ENCODE results near the gene KCNQ1.

KCNQ1 gene

DNA sequence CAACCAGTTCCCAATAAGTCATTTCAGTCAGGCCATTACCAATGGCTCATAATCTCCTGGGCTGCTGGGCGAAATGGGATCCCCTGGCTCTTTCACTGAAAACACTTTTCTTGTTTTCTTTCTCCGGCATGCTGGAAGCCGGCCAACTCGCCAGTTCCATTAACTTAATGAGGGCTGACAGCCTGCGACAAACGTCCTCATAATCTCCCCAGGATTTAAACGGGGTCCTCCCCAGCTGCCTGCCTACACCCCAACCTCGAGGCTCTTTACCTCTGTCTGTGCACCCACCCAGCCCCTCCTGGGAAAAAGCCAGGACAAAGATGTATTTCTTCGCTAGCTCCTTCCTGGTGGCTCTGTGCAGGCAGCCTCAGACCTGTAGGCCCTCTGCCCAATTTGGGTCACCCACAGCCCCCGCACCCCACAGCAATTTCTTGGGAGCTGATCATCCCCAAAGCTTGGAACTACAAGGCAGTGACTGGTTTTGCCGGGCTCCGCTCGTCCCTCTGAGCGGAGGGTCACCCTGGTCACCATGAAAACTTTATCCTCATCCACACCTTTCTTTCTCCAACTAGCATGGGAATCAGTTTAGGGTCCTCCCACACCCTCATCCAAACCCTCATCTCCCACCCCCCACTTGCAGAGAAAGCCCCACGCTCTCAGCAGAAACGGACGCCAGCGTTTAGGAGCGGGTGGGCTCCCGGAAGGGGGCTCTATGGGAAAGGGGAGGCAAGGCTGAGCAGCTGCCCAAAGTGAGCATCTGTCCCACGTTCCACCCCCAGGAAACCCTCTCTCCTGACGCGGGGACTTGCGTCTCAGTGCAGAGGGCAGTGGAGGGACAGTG lies 306.1 kb downstream of the KCNQ1 start:
- Histone ChIP-seq H3K4me2 (ENCODE audit: insufficient read depth, low read length) (no peak overlapping the region), H3K4me3 (ENCODE audit: low read depth in 1 of 2, low read length in 2 of 2) (no peak overlapping the region), H3K27ac (ENCODE audit: low read length) (no peak overlapping the region), H2AFZ (ENCODE audit: low read depth, low read length) (no peak overlapping the region), H3K4me1 (ENCODE audit: insufficient read depth, low read length) (no peaks in the 10 kb centered on the region), H3K36me3 (ENCODE audit: insufficient read depth, low read length) (no peaks in the 10 kb centered on the region), H3K79me2 (ENCODE audit: insufficient read depth, low read length) (no peaks in the 10 kb centered on the region), H3K27me3 (ENCODE audit: insufficient read depth, low read length, poor library complexity) (peaks cover 4% of the 10 kb centered on the region), H3K9me3 (ENCODE audit: insufficient read depth, low read length, severe bottlenecking) (no peaks in the 10 kb centered on the region), H4K20me1 (ENCODE audit: insufficient read depth, low read length) (no peaks in the 10 kb centered on the region), H3K9ac (ENCODE audit: low read depth, low read length) (no peak overlapping the region)
- DNase-seq (no peak), ATAC-seq (ENCODE audit: insufficient read depth, low read depth) (no peak)
- TF ChIP-seq, protein P1, sequence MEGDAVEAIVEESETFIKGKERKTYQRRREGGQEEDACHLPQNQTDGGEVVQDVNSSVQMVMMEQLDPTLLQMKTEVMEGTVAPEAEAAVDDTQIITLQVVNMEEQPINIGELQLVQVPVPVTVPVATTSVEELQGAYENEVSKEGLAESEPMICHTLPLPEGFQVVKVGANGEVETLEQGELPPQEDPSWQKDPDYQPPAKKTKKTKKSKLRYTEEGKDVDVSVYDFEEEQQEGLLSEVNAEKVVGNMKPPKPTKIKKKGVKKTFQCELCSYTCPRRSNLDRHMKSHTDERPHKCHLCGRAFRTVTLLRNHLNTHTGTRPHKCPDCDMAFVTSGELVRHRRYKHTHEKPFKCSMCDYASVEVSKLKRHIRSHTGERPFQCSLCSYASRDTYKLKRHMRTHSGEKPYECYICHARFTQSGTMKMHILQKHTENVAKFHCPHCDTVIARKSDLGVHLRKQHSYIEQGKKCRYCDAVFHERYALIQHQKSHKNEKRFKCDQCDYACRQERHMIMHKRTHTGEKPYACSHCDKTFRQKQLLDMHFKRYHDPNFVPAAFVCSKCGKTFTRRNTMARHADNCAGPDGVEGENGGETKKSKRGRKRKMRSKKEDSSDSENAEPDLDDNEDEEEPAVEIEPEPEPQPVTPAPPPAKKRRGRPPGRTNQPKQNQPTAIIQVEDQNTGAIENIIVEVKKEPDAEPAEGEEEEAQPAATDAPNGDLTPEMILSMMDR (IDR thresholded peaks at IDR 0.05; ENCODE audit: borderline replicate concordance, extremely low read depth, low read length, poor library complexity, severe bottlenecking): no peak

DNA sequence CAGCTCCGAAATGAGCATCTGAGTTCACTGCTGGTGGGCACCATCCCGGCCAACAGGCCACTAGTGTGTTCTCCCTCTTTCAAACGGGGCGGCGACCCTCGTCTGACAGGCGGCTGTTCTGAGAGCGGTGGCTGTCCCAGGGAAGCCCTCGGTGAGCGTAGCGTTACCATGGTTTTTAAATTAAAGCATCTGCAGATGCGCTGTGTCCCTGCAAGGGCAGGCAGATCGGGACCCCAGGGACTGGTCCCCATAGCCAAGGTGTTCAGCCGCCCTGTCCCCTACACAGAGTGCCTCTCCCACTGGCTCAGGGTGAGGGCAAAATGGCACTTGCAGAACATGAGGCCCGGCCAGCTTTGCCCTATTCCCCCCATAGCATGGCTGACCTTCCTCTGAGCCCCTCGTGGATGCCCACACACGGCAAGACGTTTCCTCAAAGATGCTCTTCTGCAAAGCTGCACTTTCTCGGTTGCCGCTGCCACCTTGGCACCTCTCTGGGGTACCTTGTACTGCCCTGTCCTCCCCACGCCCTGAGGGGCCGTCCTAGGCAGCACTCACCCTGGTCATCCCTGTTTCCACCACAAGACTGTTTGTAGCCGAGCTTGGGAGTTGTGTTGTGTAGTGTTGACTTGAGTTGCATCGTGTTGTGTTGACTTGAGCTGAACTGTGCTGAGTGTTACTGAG lies 306.9 kb downstream of the KCNQ1 start:
- H3K36me3 ChIP-seq (ENCODE audit: insufficient read depth, low read length): no peaks in the 10 kb centered on the region
- ATAC-seq (ENCODE audit: insufficient read depth, low read depth): no peak

GRCh38 chr11:2752204-2752770 lies 307.5 kb downstream of the KCNQ1 start:
- Histone ChIP-seq H4K20me1 (ENCODE audit: insufficient read depth, low read length) (no peaks in the 10 kb centered on the region), H3K36me3 (ENCODE audit: insufficient read depth, low read length) (no peaks in the 10 kb centered on the region), H3K9ac (ENCODE audit: low read depth, low read length) (no peak overlapping the region), H3K9me3 (ENCODE audit: insufficient read depth, low read length, severe bottlenecking) (no peaks in the 10 kb centered on the region), H3K4me1 (ENCODE audit: insufficient read depth, low read length) (no peaks in the 10 kb centered on the region), H3K4me3 (ENCODE audit: low read depth in 1 of 2, low read length in 2 of 2) (no peak overlapping the region), H2AFZ (ENCODE audit: low read depth, low read length) (no peak overlapping the region), H3K27me3 (ENCODE audit: insufficient read depth, low read length, poor library complexity) (peaks cover 4% of the 10 kb centered on the region), H3K4me2 (ENCODE audit: insufficient read depth, low read length) (no peak overlapping the region), H3K27ac (ENCODE audit: low read length) (no peak overlapping the region), H3K79me2 (ENCODE audit: insufficient read depth, low read length) (no peaks in the 10 kb centered on the region)
- no peak for TF ChIP-seq EZH2 (IDR thresholded peaks at IDR 0.05; ENCODE audit: borderline replicate concordance, low read depth, low read length, severe bottlenecking)
- TF ChIP-seq, protein P1 (IDR thresholded peaks at IDR 0.05; ENCODE audit: borderline replicate concordance, extremely low read depth, low read length, poor library complexity, severe bottlenecking): no peak
- DNase-seq (no peak), ATAC-seq (ENCODE audit: insufficient read depth, low read depth) (no peak)

More for the DNA sequence above, 306.9 kb downstream of the KCNQ1 start:
- no peak for TF ChIP-seq EZH2 (IDR thresholded peaks at IDR 0.05; ENCODE audit: borderline replicate concordance, low read depth, low read length, severe bottlenecking)
- TF ChIP-seq, protein P1 (IDR thresholded peaks at IDR 0.05; ENCODE audit: borderline replicate concordance, extremely low read depth, low read length, poor library complexity, severe bottlenecking): no peak
- Histone ChIP-seq H3K4me3 (ENCODE audit: low read depth in 1 of 2, low read length in 2 of 2) (no peak overlapping the region), H3K27me3 (ENCODE audit: insufficient read depth, low read length, poor library complexity) (peaks cover 4% of the 10 kb centered on the region), H3K27ac (ENCODE audit: low read length) (no peak overlapping the region), H3K9me3 (ENCODE audit: insufficient read depth, low read length, severe bottlenecking) (no peaks in the 10 kb centered on the region), H3K4me1 (ENCODE audit: insufficient read depth, low read length) (no peaks in the 10 kb centered on the region), H2AFZ (ENCODE audit: low read depth, low read length) (no peak overlapping the region), H4K20me1 (ENCODE audit: insufficient read depth, low read length) (no peaks in the 10 kb centered on the region), H3K79me2 (ENCODE audit: insufficient read depth, low read length) (no peaks in the 10 kb centered on the region), H3K4me2 (ENCODE audit: insufficient read depth, low read length) (no peak overlapping the region), H3K9ac (ENCODE audit: low read depth, low read length) (no peak overlapping the region)
- no peak for DNase-seq
